ENCODE results near the gene KCNQ5. TPM values are rescaled to one million over a fixed set of nuclear protein-coding genes. Genes with fewer than 3 reads are reported as not detected.

The KCNQ5 gene
- total and polyA plus RNA-seq, 2 of the 8 experiments (the other 6 are each of a cell fraction or from before 2014, with no cell fraction given), result 0.83 to 1.2 TPM

DNA sequence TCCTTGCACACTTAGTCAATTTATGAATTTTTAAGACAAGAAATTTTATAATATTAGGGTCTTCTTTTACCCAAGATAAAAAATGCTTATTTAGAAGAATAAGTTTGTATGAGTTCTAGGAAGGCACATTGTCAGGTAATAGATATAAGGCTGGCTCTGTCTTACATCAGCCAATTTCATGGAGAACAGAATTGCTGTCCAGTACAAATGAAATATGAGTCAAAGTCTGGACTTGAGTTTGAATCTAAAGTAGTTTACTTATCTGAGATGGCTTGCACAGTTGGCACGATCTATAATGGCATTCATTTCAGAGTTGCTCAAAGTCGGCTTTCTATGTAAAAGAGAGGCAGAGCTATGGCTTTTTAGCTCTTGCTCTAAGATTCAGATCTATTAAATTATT, 228.2 kb downstream of the KCNQ5 start:
- H3K14ac ChIP-seq (ENCODE audit: insufficient read length), result no peak overlapping the region
- H3K4me3 ChIP-seq (ENCODE audit: extremely low read depth in 1 of 4, insufficient read depth in 2 of 4, low read depth in 3 of 4, low read length in 4 of 4), result no peak overlapping the region
- H3K36me3 ChIP-seq (ENCODE audit: control insufficient read depth in 2 of 4, insufficient read depth in 4 of 4, low read length in 3 of 4), result no peaks in the 10 kb centered on the region
- no peak overlapping the region for H3K56ac ChIP-seq (replicated peaks; ENCODE audit: insufficient read length, low read depth, low read length)
- H2BK20ac ChIP-seq (ENCODE audit: low read length), result no peak overlapping the region
- no peak overlapping the region for H2BK15ac ChIP-seq (ENCODE audit: low read length)
- DNase-seq (ENCODE audit: low read depth in 1 of 2, low spot score in 2 of 2), result no peak
- 97% methylated on average over 2 of the region's 2 CpGs; no CpG with 5 or more reads in 1 of the 2 experiments for WGBS, 2 experiments (ENCODE audit: extremely low coverage in 1 of 2, insufficient coverage in 1 of 2, insufficient read length in 1 of 2, insufficient replicate concordance in 2 of 2, low coverage in 1 of 2, low lambda C conversion rate in 2 of 2, missing lambda C conversion rate in 1 of 2)
- H2BK5ac ChIP-seq (ENCODE audit: low read depth, low read length), result no peak overlapping the region
- H3K79me2 ChIP-seq (ENCODE audit: control insufficient read depth in 1 of 2, insufficient read depth in 2 of 2, low read length in 2 of 2), result no peaks in the 10 kb centered on the region
- H3K9ac ChIP-seq (replicated peaks in 1 of 4; ENCODE audit: extremely low read depth in 1 of 4, low read depth in 3 of 4, low read length in 3 of 4), result no peak overlapping the region
- no peak overlapping the region for H3K23ac ChIP-seq (ENCODE audit: insufficient read length)
- no peaks in the 10 kb centered on the region for H4K20me1 ChIP-seq (replicated peaks in 1 of 2; ENCODE audit: control insufficient read depth in 1 of 2, insufficient read depth in 2 of 2, low read length in 2 of 2)
- H3K18ac ChIP-seq (ENCODE audit: extremely low read depth, low read length), result no peak overlapping the region
- H3K9me3 ChIP-seq (ENCODE audit: insufficient read depth in 2 of 2, low read depth in 1 of 2, low read length in 1 of 2), result no peaks in the 10 kb centered on the region
- no peaks in the 10 kb centered on the region for H3K79me1 ChIP-seq (ENCODE audit: low read depth, low read length)
- H3K4ac ChIP-seq (replicated peaks; ENCODE audit: insufficient read length, low read depth, low read length), result no peak overlapping the region
- H4K8ac ChIP-seq (ENCODE audit: extremely low read depth, insufficient read depth, low read length), result no peak overlapping the region
- H3K23me2 ChIP-seq (ENCODE audit: low read depth, low read length), result no peaks in the 10 kb centered on the region
- no peak overlapping the region for H2BK12ac ChIP-seq (ENCODE audit: low read depth, low read length)
- H3K27me3 ChIP-seq (replicated peaks in 1 of 4; ENCODE audit: control insufficient read depth in 3 of 4, extremely low read depth in 1 of 4, insufficient read depth in 3 of 4, low read length in 3 of 4), result no peaks in the 10 kb centered on the region
- no peak overlapping the region for H2BK120ac ChIP-seq (replicated peaks; ENCODE audit: low read depth, low read length)
- no peak overlapping the region for H3K27ac ChIP-seq (ENCODE audit: low read depth, low read length)
- no peak overlapping the region for H3K4me2 ChIP-seq (ENCODE audit: insufficient read depth in 1 of 2, low read depth in 2 of 2, low read length in 2 of 2)
- H3K4me1 ChIP-seq (replicated peaks in 1 of 4; ENCODE audit: control insufficient read depth in 3 of 4, insufficient read depth in 4 of 4, low read length in 3 of 4), result no peaks in the 10 kb centered on the region
- no peak overlapping the region for H2AK5ac ChIP-seq (ENCODE audit: low read depth, low read length)
- no peak overlapping the region for H4K91ac ChIP-seq (replicated peaks; ENCODE audit: insufficient read length, low read length)
- H2AFZ ChIP-seq (ENCODE audit: low read length), result no peak overlapping the region
- no peak overlapping the region for H4K5ac ChIP-seq (ENCODE audit: insufficient read length, low read depth, low read length)
- FAIRE-seq, result no peak
- ChIA-PET CTCF (ENCODE audit: partially characterized antibody) (no interaction called here), POLR2A (ENCODE audit: partially characterized antibody) (no interaction called here)
- TF ChIP-seq CHD1 (IDR thresholded peaks at IDR 0.05; ENCODE audit: low read depth, low read length) (no peak), TCF12 (IDR thresholded peaks at IDR 0.05; ENCODE audit: low read depth, low read length) (no peak), ATF2 (IDR thresholded peaks at IDR 0.05; ENCODE audit: low read length) (no peak), CBX5 (IDR thresholded peaks at IDR 0.05; ENCODE audit: low read depth, low read length) (no peak), SRF (IDR thresholded peaks at IDR 0.05; ENCODE audit: low read depth, low read length) (no peak), RXRA (IDR thresholded peaks at IDR 0.05; ENCODE audit: insufficient read depth, low read depth, low read length) (no peak), CTCF (IDR thresholded peaks at IDR 0.05; ENCODE audit: control extremely low read depth in 1 of 3, insufficient read depth in 1 of 3, low read depth in 1 of 3, low read length in 3 of 3) (no peak), POLR2AphosphoS5 (IDR thresholded peaks at IDR 0.05; ENCODE audit: low read depth, low read length) (no peak), NRF1 (IDR thresholded peaks at IDR 0.05; ENCODE audit: low read depth, low read length) (no peak)
- TF ChIP-seq, protein P1, sequence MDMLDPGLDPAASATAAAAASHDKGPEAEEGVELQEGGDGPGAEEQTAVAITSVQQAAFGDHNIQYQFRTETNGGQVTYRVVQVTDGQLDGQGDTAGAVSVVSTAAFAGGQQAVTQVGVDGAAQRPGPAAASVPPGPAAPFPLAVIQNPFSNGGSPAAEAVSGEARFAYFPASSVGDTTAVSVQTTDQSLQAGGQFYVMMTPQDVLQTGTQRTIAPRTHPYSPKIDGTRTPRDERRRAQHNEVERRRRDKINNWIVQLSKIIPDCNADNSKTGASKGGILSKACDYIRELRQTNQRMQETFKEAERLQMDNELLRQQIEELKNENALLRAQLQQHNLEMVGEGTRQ (IDR thresholded peaks at IDR 0.05; ENCODE audit: low read length), result no peak

All from H1 (cell line).